Subcutaneous abdominal adipose tissue (tissue), 5 donors: ENCODE measurements around the gene FAM9B.

ENCODE experiments used
- H3K27ac ChIP-seq: one replicate; pipeline ENCODE4 v1.7.0; 2013; ENCODE audit warnings: low read depth, mild to moderate bottlenecking, inconsistent platforms, low read length, moderate library complexity
- H3K27me3 ChIP-seq, 5 donors: one replicate each; pipeline ENCODE4 v1.7.0; 2013; ENCODE audit warnings: low read length in 5 of 5, inconsistent platforms in 1 of 5; ENCODE audit not compliant: control insufficient read depth in 5 of 5, insufficient read depth in 4 of 5
- H3K36me3 ChIP-seq, 5 donors: one replicate each; pipeline ENCODE4 v1.7.0; 2013; ENCODE audit warnings: low read length in 5 of 5; ENCODE audit not compliant: control insufficient read depth in 5 of 5, insufficient read depth in 5 of 5
- H3K4me1 ChIP-seq, 5 donors: one replicate each; pipeline ENCODE4 v1.7.0; 2013; ENCODE audit warnings: low read length in 5 of 5, mild to moderate bottlenecking in 3 of 5, moderate library complexity in 1 of 5; ENCODE audit not compliant: control insufficient read depth in 5 of 5, insufficient read depth in 5 of 5
- H3K4me3 ChIP-seq, 5 donors: one replicate each; pipeline ENCODE4 v1.7.0; 2013; ENCODE audit warnings: low read length in 5 of 5, low read depth in 1 of 5
- H3K9ac ChIP-seq, 5 donors: one replicate each; pipeline ENCODE4 v1.7.0; 2013; ENCODE audit warnings: low read length in 5 of 5, mild to moderate bottlenecking in 4 of 5, moderate library complexity in 3 of 5
- H3K9me3 ChIP-seq, 5 donors: one replicate each; pipeline ENCODE4 v1.7.0; 2013; ENCODE audit warnings: low read length in 5 of 5; ENCODE audit not compliant: control insufficient read depth in 5 of 5
- donor health status: healthy.
- donor health status: healthy.
- donor health status: healthy.
- donor health status: healthy.
- donor health status: healthy.

FAM9B gene

DNA sequence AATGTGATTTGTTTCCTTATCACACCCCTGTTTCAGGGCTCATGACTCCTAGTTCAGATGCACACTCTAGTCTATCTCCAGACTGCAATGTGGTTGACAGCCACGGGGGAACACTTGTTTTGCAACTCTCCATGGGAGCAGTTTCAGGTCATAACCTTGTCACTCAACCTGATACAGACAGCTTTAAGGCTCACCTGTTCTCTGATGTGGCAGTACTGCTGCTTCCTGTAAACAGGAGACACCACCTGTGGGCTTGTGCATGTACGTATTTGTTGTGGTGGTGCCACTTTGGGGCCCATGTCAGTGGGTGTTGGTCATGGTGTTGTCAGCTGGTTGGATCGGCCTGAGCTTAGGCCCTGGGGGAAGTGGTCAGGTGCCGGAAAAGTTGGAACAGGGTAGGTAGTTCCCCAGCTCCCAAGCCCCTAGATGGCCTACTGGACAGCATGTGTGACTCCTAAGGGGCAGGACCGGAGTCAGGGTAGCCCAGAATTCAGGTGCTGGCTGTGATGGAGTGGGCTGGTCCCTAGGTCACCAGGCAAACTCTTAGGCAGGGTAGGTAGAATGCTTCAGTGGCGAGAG, 46.2 kb downstream of the FAM9B start:
- Histone ChIP-seq H3K4me3 (no peak overlapping the region), H3K4me1 (peaks cover 0 to 7% (median 0%) of the 10 kb centered on the region in 5 donors), H3K27me3 (peaks cover 0 to 5% (median 0%) of the 10 kb centered on the region in 5 donors), H3K36me3 (no peaks in the 10 kb centered on the region), H3K9me3 (no peaks in the 10 kb centered on the region), H3K9ac (no peak overlapping the region), H3K27ac (no peak overlapping the region)

DNA sequence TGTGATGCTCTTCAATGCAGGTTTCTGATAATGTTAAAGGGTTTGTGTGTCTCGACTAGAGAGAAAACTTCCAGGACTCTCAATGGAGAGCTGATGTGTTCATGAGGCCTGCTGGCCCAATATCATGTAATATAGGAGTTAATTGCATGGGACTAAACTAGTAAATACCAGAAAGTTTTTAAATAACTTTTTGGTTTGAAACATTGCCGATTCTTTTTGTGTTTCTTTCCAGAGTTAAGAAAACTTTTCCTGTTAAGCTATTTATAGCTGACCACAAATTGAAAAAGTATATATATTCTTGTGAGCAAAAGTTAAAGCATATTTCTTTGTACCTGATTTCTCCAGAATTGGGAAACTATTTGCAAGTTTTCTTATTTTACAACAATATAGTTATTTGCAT, 49.7 kb downstream of the FAM9B start:
- H3K27me3 ChIP-seq = peaks cover 3 to 17% (median 5%) of the 10 kb centered on the region in 5 donors

GRCh38 chrX:8981723-8982122, 52.2 kb downstream of the FAM9B start:
- H3K36me3 ChIP-seq = no peaks in the 10 kb centered on the region
- H3K9ac ChIP-seq = no peak overlapping the region
- H3K9me3 ChIP-seq = peaks cover 0 to 3% (median 0%) of the 10 kb centered on the region in 5 donors
- peaks cover 3 to 12% (median 5%) of the 10 kb centered on the region in 5 donors for H3K27me3 ChIP-seq
- H3K27ac ChIP-seq = no peak overlapping the region
- no peak overlapping the region for H3K4me3 ChIP-seq
- H3K4me1 ChIP-seq = no peaks in the 10 kb centered on the region

More for the DNA sequence above, 49.7 kb downstream of the FAM9B start:
- peaks cover 0 to 7% (median 0%) of the 10 kb centered on the region in 5 donors for H3K4me1 ChIP-seq
- H3K9ac ChIP-seq = no peak overlapping the region
- H3K9me3 ChIP-seq = no peaks in the 10 kb centered on the region
- no peak overlapping the region for H3K4me3 ChIP-seq
- H3K27ac ChIP-seq = no peak overlapping the region
- H3K36me3 ChIP-seq = no peaks in the 10 kb centered on the region

DNA sequence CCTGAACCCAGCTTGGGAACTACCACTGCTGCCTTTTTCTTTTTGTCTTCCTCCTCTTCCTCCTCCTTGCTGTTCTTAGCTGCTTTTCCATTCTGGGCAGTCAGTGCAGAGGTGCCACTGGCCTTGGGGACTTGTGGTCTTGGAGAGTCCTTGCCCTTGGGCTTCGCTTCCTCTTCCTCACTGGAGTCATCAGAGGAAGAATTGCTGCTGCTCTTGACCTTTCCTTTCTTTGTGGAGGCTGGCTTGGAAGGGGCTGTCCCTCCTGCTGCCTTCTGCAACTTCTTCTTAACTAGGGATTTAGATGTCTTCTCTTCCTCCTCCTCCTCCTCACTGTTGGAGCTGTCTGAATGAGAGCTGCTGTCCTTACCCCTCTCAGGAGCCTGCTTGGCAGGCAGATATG, 53.2 kb downstream of the FAM9B start:
- peaks cover 3 to 12% (median 5%) of the 10 kb centered on the region in 5 donors for H3K27me3 ChIP-seq
- no peak overlapping the region for H3K9ac ChIP-seq
- no peaks in the 10 kb centered on the region for H3K36me3 ChIP-seq
- H3K27ac ChIP-seq = no peak overlapping the region
- H3K4me3 ChIP-seq = no peak overlapping the region
- no peaks in the 10 kb centered on the region for H3K4me1 ChIP-seq
- H3K9me3 ChIP-seq = peaks cover 0 to 3% (median 0%) of the 10 kb centered on the region in 5 donors
